Gastroesophageal sphincter (tissue), 3 donors: ENCODE data around the gene JDP2.

Experiments used
- CTCF ChIP-seq, 4 experiments: fragments of 200-600 bp in 2 of 4; fragments of 450-650 bp in 2 of 4; sonication (generic) in 1 of 4; IDR thresholded peaks; one replicate each; pipeline ENCODE4 v1.5.1; 2017 to 2019; ENCODE audit warnings: antibody characterized with exemption in 4 of 4, mild to moderate bottlenecking in 2 of 4, moderate library complexity in 2 of 4
- POLR2A ChIP-seq, 2 donors: fragments of 450-650 bp; IDR thresholded peaks; one replicate each; pipeline ENCODE4 v1.6.1; 2017; ENCODE audit warnings: antibody characterized with exemption in 2 of 2, mild to moderate bottlenecking in 2 of 2, moderate library complexity in 1 of 2
- POLR2AphosphoS5 ChIP-seq: sonication (generic); formaldehyde crosslinking; IDR thresholded peaks from one replicate; pipeline ENCODE4 v1.6.1; 2017; ENCODE audit warnings: antibody characterized with exemption

- TF ChIP-seq POLR2A (IDR thresholded peaks at IDR 0.05) (no peak), CTCF (IDR thresholded peaks at IDR 0.05) (no peak), POLR2AphosphoS5 (no peak)
These were observed 73.3 kb downstream of the JDP2 start for GRCh38 chr14:75501080-75501479.
